Measurements from ENCODE around the gene KCND1.

KCND1 gene

GRCh38 chrX:48971249-48972219 lies at the start of gene KCND1:
Gene KCND1, minus strand, starts transcription at chrX:48971844. Its CDS starts 1,573 bp downstream, at chrX:48970271.
- TF ChIP-seq CTCF (IDR thresholded peaks at IDR 0.05; ENCODE audit: control insufficient read depth, insufficient read depth, low read depth, low read length, missing control alignments), result no peak
- H3K4me3 ChIP-seq (ENCODE audit: control insufficient read depth, low read depth, low read length), result peak within 1 kb of the TSS; percentile 36
- DNase-seq (ENCODE audit: low read depth), result no peak

- no peak for TF ChIP-seq CTCF (IDR thresholded peaks at IDR 0.05; ENCODE audit: control insufficient read depth, insufficient read depth, low read depth, low read length, missing control alignments)
- H3K4me3 ChIP-seq (ENCODE audit: control insufficient read depth, low read depth, low read length), result no peak overlapping the region
- no peak for DNase-seq (ENCODE audit: low read depth)
Measured at GRCh38 chrX:49019599-49020249, 48.1 kb upstream of the KCND1 start.

- TF ChIP-seq CTCF (IDR thresholded peaks at IDR 0.05; ENCODE audit: control insufficient read depth, insufficient read depth, low read depth, low read length, missing control alignments), result no peak
- no peak overlapping the region for H3K4me3 ChIP-seq (ENCODE audit: control insufficient read depth, low read depth, low read length)
Measured at GRCh38 chrX:49019050-49019449, 47.4 kb upstream of the KCND1 start.

GRCh38 chrX:49003696-49004095 lies 32.1 kb upstream of the KCND1 start:
- H3K4me3 ChIP-seq (ENCODE audit: control insufficient read depth, low read depth, low read length), result no peak overlapping the region
- DNase-seq (ENCODE audit: low read depth), result no peak
- no peak for TF ChIP-seq CTCF (IDR thresholded peaks at IDR 0.05; ENCODE audit: control insufficient read depth, insufficient read depth, low read depth, low read length, missing control alignments)

More at GRCh38 chrX:49019050-49019449, 47.4 kb upstream of the KCND1 start:
- no peak for DNase-seq (ENCODE audit: low read depth)

GRCh38 chrX:49002091-49002935 lies 30.7 kb upstream of the KCND1 start, which contains the start of gene GRIPAP1:
Gene GRIPAP1, minus strand, starts transcription at chrX:49002264. Its CDS starts 35 bp downstream, at chrX:49002229.
- peak; percentile 41 for DNase-seq (ENCODE audit: low read depth)
- peak within 1 kb of the TSS; percentile 79 for H3K4me3 ChIP-seq (ENCODE audit: control insufficient read depth, low read depth, low read length)
- no peak for TF ChIP-seq CTCF (IDR thresholded peaks at IDR 0.05; ENCODE audit: control insufficient read depth, insufficient read depth, low read depth, low read length, missing control alignments)

All from AG09309 (cell line).